Endometrium (tissue), 2 donors: Measurements from ENCODE around the gene CYLD.

Experiments used
- FAIRE-seq: peaks from 2 replicates; lab custom pipeline; 2012; peaks lifted over from hg19 to GRCh38; lab: Jason Lieb, UNC
- donor health status: control.
- donor health status: control.

The CYLD gene

DNA sequence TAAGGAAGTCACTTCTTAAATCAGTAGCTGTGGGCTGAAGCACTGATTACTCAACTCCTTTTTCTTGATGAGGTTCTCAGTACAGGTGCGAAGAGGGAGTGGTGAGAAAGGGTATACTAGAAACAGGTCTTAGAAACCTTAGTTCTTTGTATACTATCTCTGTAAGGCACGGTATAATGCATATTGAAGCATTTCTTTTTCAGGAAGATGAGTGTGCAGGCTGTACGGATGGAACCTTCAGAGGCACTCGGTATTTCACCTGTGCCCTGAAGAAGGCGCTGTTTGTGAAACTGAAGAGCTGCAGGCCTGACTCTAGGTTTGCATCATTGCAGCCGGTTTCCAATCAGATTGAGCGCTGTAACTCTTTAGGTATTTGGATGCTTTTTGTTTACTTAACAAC lies 39.2 kb downstream of the CYLD start:
- no peak for FAIRE-seq

DNA sequence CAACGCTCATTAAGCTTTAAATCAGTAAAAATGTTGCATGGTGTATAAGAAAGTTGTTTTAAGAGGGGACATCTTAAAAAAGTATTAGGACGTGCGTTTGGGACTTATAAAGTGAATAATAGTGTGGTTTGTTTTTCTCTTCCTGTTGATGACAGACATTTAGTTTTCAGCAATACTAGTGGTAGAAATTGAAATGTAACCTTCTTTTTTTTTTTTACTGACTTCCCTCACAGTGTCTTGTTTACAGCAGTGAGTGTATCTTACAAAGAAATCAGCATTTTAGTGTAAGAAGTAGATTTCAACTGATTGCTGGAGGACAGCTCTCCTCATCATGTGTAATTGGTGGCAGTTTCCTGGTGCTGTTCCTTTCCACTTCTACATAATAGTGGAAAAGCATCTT lies 39.6 kb downstream of the CYLD start:
- FAIRE-seq = no peak

DNA sequence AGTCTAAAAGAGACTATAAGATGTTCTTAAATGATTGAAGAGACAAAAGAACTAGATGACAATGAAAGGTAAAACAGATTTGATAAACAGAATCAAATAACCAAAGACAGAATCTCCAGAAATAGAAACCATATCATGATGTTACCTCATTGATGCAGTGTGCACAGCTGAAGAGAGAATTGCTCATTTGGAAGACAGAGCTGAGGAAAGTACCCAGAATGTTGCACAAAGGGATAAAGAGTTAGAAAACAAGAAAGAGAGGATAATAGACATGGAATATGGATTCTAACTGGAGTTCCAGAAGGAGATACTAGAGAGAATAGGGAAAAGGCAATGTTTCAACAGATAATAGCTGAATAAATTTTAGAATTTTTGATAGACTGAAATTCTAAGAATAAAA lies 47.9 kb downstream of the CYLD start:
- no peak for FAIRE-seq

DNA sequence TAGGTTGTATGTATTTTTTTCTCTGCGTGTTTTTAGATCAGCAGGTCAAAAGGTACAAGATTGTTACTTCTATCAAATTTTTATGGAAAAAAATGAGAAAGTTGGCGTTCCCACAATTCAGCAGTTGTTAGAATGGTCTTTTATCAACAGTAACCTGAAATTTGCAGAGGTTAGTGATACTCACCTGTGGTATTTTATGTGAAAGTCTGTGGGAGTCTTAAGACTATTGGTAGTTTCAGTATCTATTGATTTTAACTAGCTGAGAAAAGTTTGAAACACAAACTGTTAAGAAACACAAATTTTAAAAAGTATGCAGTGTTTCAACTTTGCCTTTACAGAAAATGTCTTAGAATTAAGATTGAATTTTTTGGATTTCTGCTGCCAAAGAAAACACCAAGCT lies 49.6 kb downstream of the CYLD start:
- FAIRE-seq = no peak

DNA sequence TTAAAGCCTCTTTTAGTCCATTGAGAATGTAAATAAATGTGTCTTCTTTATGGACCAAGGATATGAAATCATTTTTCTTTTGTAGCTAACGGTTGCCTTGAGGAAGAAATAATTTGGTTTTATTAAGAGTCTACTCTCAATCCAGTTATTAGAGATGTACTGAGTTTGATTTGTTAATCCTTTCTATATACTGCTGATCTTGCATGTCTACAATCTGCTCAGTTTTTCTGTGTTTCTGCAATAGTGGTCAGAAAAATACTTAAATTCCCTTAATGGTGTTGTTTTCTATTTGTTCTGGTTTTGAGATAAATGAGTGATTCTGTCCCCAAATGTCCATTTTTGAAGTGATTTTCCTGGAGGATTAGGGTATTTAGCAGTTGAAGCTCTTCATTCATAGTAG lies 54.9 kb downstream of the CYLD start:
- FAIRE-seq = no peak

DNA sequence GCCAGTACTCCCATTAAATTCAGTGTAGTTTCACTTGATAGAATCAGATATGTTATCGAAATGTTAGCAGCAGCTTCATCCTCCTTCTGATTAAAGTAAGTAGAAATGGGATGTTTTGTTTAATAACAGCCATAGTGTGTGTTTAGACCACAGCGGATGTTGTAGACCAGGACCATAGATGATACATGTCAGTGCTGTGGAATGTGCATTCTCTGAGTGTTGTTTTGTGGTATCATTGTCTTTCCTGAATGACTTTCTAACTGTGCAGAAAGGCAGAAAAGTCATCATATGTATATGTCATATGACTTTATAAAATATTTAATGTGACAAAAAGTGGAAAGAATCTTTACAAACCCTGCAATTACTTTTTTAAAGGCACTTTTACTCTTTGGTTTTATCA lies 55.6 kb downstream of the CYLD start:
- FAIRE-seq = no peak

DNA sequence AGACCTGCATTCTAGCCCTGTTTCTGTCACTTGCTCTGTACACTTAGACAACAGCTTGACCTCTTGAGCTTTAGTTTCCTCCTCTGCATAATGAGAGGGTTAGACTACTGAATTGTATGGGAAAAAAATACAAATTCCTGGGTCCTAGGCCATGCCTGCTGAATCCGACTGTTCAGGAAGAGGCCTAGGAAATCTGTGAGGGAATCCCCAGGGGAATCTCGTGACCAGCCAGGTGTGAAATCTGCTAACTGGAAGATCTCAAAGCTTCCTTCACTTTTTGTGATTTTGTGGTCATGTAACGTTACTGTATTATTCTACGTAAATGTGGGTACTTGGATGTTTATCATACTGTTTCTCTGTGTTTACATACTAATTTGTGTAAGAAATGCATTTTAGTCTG lies 58.2 kb downstream of the CYLD start:
- FAIRE-seq = no peak

DNA sequence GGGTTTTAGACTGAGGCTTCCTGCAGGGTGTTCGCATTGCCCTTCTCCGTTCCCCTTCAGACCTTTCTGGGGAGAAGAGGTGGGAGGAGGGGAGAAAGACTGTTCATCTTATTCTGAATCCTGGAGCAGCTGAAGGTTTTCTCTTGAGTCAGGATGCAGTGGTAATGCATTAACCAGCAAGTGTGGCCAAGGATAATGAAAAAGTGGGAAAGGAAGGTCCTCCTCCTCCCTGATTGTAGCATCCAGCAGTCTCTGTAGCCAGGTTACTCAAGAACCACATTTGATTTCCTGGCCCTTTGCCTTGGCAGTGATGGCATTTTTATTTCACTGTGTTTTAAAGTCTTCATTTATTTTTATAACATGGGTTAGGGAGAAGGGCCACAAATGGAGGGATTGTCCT lies 59.1 kb downstream of the CYLD start:
- no peak for FAIRE-seq

DNA sequence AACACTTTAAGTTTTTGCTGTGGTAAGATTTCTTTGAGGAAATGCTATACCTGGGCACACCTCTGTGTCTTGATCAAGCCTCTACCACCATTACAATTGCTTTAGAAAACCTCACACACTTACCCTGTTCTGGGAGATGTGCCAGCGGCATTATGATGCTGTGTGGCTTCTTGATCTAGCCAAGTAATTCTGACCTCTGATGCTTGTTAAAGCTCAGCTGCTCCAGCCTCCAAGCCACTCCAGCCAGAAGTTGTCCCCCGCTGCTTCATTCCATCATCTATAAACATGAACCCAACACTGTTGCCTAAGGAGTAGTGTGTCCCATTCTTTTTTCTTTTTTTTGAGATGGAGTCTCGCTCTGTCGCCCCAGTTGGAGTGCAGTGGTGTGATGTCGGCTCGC lies 60.1 kb downstream of the CYLD start:
- no peak for FAIRE-seq

DNA sequence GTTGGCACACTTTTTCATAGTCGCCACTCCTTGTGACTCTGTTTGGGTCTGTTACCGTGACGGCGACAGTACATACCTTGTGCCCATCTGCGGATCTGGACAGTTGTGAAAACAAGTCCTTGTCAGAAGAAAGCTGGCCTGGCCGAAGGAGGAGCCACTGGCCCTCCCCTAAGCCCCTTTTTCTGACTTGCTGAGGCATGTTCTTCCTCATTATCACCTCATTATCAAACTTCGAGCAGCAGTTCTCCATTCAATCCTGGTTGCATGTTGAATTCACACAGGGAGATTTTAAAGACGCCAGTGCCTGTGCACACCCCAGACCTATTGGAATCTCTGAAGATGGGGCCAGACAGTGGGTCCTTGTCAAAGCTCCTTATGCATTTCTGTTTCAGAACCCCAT lies 61.1 kb downstream of the CYLD start:
- no peak for FAIRE-seq

DNA sequence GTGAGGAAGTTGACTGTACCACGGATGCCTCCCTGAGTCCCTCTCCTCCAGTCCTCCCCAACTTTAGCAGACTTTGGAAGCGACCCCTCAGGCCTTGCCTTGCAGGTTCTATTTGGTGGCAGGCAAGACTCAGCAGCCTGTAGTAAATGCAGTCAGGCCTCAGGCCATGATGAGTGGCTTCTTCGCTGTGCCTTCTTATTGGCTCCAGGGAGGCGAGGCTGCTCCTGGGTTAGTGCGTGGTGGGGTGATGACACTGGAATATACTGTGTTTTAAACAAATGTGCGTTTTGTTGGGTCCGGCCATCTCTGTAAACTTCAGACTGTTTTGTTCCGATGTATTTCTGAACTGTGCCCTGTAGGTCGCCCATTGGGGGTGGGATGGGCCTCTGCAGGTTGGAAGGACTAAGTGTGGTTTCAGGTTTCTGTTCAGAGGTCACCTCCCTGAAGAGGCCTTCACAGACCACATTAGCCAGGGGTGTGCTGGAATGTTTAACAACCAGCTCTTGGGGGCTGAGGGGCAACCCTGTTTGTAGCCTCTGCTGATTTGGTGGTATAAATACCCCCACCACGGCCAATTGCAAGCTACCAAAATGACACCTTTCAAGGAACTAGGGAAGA lies 62.5 kb downstream of the CYLD start:
- no peak for FAIRE-seq

DNA sequence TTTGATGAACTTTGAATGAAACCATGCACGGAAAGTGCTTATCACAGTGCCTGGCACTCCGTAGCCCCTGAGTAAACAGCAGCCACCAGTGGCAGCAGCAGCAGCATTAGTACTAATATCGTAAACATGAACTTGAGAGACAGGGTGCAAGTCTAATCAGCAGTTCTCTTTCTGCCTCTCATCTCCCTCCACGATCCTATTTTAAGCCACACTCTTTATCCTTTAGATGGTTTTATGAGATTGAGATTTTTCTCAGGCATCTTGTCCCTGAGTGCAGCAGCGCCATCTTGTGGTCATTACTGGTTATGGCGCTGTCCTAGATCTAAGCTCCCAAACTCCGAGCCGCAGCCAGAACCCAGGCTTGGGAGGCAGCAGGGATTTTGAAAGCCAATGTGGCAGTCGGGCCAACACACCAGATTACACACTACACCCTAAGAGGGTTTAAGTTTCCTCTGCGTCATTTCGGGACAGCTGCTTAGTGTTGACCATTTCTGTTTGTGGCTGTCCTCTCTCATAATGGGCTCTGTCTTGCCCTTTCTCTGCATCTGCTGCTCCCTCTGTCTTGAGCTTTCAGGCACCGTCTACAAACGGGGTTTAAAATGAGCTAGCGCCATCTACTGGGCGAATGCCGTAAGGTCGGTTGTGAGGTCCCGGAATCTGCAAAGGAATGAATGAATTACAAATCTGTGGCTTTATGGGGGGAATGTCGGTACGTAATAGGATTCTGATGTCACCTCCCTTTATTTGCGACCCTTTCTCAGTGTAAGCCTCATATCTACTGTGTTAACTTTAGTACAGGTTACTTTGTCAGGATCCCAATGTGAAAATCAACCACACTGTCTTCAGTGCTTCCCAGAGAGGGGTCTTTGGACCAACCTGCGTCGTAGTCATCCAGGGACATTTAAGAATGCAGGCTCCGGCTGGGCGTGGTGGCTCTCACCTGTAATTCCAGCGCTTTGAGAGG lies 64.5 kb downstream of the CYLD start:
- FAIRE-seq = peak; percentile 91

DNA sequence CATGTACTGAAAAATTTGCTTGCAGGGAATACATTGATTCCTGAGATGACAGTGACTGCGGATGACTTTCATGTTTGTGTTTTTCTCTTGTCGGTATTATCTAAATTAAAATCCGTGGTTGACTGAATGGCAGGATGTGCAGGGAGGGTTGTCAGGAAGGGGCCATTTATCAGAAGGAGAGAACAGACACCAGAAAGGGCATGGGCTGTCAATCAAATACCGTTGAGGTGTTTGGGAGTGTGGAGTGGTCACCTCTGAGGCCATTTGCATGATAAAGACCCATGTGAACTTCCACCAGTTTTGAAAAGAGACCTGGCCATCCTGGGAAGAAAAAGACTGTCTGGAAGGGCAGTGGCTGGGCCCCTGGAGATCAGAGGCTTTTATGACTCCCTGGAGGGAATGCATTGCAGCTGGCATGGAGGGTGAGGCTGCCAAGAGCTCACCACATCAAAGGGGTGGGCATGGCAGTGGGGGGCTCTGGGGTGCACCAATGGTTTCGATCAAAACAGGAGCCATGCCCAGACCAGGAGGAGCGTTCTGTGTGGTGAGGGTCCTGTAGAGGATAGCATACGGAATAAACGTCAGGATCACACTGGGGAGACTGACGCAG lies 67.1 kb downstream of the CYLD start:
- no peak for FAIRE-seq

DNA sequence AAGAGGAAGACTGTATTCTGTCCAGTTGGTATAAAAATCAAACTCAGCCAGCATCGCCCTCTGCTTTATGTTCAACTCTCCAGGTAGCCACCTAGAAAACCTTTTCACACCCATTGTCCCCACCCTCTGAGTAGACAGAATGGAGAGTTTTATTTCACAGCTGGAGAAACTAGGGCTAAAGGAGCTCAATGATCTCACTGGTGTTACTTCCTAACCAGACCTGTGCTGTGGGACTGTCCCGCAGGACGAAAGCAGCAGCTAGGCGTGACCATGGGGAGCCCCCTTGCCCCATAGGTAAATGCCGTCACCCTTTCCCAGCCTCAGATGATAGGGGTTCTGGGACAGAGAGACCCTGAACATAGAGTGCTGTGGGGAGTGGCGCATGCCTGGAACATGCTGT lies 67.7 kb downstream of the CYLD start:
- no peak for FAIRE-seq

DNA sequence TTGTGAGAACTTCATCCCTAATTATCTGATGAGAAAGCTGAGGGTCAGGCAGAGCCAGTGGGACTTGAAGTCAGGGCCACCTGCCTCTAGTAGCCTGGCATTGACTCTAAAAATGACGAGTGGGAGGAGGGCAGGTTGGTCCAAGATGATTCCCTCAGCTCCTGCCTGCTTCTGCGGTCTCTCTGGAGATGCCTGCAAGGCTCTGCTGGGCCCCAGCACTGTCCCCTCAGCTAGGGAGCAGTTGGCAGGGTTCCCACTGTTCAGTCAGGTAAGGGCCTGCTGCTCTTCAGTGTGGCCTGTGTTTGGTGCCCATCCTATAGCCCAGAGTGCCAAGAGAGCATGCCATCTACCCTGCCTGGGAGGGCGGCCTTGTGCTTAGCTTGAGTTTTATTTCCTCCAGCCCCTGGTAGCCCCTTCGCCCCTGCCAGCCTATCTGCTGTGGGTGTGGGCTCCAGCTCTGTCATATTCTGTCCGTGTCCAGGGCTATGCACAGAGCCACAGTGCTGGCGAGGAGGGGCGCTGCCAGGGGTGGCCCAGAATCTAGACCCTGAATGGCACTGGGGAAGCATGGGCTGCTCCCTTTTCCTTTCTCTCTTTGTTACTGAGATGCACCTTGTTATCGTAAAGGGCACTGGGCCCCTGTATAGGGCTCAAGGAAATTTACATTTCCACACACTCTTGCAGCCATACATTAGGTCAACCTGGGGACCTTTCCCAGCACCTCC lies 68.5 kb downstream of the CYLD start:
- FAIRE-seq = no peak

DNA sequence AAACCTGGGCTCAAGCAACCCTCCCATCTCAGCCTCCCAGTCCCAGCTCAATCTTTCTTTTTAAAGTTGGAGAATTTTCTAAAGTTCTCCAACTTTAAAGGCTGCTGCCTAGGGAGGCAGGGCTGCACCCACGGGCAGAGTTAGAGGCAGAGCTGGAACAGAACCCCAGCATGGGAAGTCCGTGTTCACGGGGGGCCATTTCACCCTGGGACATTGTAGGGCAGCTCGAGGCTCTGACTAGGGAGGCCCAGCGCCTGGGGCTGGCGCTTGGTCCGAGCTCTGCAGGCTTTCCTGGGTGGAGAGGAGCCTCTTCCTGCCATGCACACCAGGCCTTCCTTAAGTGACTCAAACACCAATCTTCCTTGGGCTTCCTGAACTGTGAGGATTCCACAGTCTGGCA lies 70.2 kb downstream of the CYLD start:
- FAIRE-seq = no peak

DNA sequence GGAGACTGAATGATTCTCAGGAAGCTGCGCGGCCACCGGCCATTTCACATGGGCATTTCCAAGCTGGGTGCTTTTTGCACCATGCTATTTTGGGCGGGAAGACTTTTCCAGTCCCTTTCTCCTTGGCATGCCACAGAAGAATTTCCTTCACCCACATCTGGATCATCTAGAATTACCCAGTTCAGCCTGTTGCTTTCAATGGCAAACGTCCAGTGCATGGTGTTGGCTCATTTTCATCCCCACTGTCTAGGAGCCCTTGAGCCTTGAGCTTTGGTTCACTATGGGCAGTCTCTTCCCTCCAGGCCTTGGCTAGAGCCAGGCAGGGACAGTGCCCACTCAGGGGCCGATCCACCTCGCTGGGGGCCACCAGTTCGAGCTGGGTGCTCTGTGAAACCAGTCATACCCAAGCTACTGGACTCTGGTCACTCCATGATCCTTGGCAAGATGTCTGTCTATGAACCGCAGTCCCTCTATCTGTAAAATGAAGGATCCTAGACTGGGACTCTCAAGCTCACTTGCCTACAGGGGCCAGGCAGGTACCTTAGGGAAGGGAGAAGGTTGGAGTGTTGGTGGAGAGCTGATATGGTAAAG lies 71.1 kb downstream of the CYLD start:
- no peak for FAIRE-seq

DNA sequence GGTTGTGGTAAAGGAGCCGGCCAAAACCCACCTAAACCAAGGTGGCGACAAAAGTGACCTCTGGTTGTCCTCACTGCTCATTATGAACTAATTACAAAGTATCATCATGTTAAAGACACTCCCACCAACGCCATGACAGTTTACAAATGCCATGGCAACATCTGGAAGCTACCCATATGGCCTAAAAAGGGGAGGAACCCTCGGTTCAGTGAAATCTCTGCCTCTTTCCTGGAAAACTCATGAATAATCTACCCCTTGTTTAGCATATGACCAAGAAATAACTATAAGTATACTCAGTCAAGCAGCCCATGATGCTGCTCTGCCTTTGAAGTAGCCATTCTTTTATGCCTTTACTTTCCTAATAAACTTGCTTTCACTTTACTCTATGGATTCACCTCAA lies 72.2 kb downstream of the CYLD start:
- FAIRE-seq = no peak

DNA sequence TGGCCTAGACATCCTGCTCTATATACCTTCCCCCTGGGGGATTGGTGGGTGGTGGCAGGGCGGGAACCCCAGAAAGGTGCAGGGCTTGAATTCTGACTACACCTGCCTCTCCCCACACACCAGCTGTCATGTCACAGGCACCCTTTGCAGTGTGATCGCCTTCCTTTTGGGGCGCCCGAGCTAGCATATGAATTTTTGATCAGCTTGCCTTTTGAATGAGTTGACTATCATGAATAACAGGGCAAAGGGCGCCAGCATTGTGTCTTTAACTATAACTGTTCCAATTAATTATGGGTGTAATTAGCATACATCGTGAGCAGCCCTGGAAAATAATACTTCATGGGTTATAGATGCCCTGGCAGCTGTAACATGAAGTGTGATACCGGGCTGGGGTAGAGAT lies 72.7 kb downstream of the CYLD start:
- no peak for FAIRE-seq

DNA sequence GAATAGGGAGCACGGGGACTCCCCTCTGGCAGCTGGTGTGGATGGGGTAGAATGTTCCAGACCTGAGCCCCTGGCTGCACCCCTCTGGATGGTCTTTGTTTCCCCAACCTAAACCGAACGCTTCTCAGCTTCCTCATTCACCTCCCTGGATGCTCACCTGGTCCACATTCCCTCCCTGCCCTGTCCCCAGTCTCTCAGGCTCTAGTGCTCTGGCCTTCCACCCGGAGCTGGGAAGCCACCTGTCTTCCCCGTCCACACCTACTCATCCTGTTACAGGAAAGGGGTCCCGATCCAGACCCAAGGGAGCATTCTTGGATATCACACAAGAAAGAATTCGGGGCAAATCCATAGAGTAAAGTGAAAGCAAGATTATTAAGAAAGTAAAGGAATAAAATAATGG lies 73.5 kb downstream of the CYLD start:
- no peak for FAIRE-seq

DNA sequence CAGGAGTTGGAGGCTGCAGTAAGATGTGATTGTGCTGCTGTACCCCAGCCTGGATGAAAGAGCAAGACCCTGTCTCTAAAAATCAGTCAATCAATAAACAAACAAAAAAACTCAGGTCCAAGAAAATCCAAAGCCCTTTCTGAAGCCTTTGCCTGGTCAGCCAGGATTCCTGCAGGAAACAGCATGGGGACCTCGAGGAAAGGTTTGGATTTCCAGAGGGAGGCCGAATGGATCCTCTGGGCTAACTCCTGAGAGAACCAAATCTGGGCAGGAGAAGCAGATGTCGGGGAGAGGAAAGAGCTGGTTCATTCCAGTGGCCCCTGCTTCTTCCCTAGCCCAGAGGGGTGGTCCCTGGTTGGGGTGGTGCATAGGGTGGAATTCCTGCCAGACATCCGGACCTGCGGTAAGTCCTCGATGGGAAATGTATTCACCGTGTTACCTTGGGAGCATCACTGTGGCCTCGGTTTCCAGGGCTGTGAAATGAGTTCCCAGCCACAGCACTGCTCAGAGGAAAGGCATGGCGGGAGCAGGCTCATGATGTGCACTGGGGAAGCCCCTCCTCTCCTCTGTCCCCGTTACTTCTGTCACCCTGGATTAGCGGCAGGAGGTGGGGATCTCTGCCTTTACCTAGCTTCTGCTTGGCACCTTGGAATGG lies 75.1 kb downstream of the CYLD start:
- no peak for FAIRE-seq

DNA sequence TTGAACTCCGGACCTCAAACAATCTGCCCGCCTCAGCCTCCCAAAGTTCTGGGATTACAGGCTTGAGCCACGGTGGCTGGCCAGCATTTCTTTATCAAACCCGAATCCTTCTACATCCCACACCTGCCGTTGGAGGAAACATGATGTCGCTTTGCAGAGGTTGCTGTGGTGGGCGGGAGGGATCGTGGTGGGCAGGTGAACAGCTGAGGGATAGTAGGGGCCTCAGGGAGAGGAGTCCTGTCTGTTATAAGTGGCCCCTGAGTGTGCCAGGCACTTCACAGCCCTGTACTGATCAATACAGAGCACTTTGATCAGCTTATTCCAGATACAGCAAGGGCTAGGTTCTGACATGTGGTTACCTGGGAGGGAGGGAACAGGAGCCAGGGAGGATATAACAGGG lies 76.5 kb downstream of the CYLD start:
- FAIRE-seq = no peak
